Gastrocnemius medialis (tissue), 4 donors: Measurements from ENCODE around the gene ZNF778. TPM values are rescaled to one million over a fixed set of nuclear protein-coding genes. Genes with fewer than 3 reads are reported as not detected.

Experiments
- ATAC-seq, 2 donors: fragments of 150-250 bp; one replicate each; pipeline ENCODE4 v1.9.1; 2016
- DNase-seq, 2 donors: peaks; one replicate each; pipeline ENCODE4 v3.0.0-alpha.2; 2019
- H3K27ac ChIP-seq, 4 donors: fragments of 200-600 bp; sonication (generic); 1 replicate in 1 of 4; 2 replicates in 3 of 4; pipeline ENCODE4 v1.5.1; 2016 to 2018; ENCODE audit warnings: mild to moderate bottlenecking in 2 of 4, moderate library complexity in 1 of 4
- H3K27me3 ChIP-seq, 3 donors: fragments of 200-600 bp; sonication (generic) in 2 of 3; 1 replicate in 1 of 3; 2 replicates in 2 of 3; pipeline versions ENCODE4 v1.5.1 to v1.6.0; 2016 to 2019; ENCODE audit warnings: mild to moderate bottlenecking in 1 of 3, moderate library complexity in 1 of 3
- H3K36me3 ChIP-seq, 2 donors: fragments of 200-600 bp; sonication (generic) in 1 of 2; one replicate each; pipeline ENCODE4 v1.5.1; 2017 to 2018
- H3K4me1 ChIP-seq, 2 donors: fragments of 200-600 bp; sonication (generic) in 1 of 2; one replicate each; pipeline ENCODE4 v1.5.1; 2016 to 2017; ENCODE audit warnings: mild to moderate bottlenecking in 2 of 2
- H3K4me3 ChIP-seq, 4 donors: fragments of 200-600 bp; sonication (generic) in 3 of 4; 1 replicate in 1 of 4; 2 replicates in 3 of 4; pipeline ENCODE4 v1.5.1; 2016 to 2019; ENCODE audit warnings: mild to moderate bottlenecking in 2 of 4
- H3K9me3 ChIP-seq, 3 donors: fragments of 200-600 bp; sonication (generic) in 2 of 3; 1 replicate in 1 of 3; 2 replicates in 2 of 3; pipeline ENCODE4 v1.5.1; 2016 to 2019
- CTCF ChIP-seq, 5 experiments: fragments of 450-650 bp in 3 of 5; fragments of 200-600 bp in 2 of 5; sonication (generic) in 2 of 5; IDR thresholded peaks in 4 of 5; conservative IDR thresholded peaks in 1 of 5; 1 replicate in 4 of 5; 2 replicates in 1 of 5; pipeline ENCODE4 v1.5.1; 2016 to 2019; ENCODE audit warnings: antibody characterized with exemption in 5 of 5, mild to moderate bottlenecking in 3 of 5, moderate library complexity in 3 of 5
- POLR2A ChIP-seq, 2 donors: fragments of 450-650 bp; IDR thresholded peaks; one replicate each; pipeline ENCODE4 v1.6.1; 2017; ENCODE audit warnings: antibody characterized with exemption in 2 of 2, mild to moderate bottlenecking in 2 of 2, moderate library complexity in 2 of 2
- in situ Hi-C, 4 donors: fragments of 200-750 bp; cut with MboI; loops; one replicate each; pipeline versions ENCODE4 v1.15.0 to v1.8.0; 2017; ENCODE audit warnings: low sequenced_read_pairs in 4 of 4
- intact Hi-C: fragments of 100-400 bp; cut with DNase I; formaldehyde crosslinking; loops from one replicate; pipeline ENCODE4 v1.15.1; 2023; ENCODE audit warnings: low total_unique reads
- total RNA-seq, 4 donors: library from RNA; depleted of rRNA; stranded (reverse); fragments of >200 nt; gene quantifications; one replicate each; pipeline versions ENCODE4 v1.1.0 to v1.2.3, GENCODE V29; 2016

Gene ZNF778
- total RNA-seq, 4 donors from 2014 or later: 10.7 to 21.3 (median 17.9) TPM

DNA sequence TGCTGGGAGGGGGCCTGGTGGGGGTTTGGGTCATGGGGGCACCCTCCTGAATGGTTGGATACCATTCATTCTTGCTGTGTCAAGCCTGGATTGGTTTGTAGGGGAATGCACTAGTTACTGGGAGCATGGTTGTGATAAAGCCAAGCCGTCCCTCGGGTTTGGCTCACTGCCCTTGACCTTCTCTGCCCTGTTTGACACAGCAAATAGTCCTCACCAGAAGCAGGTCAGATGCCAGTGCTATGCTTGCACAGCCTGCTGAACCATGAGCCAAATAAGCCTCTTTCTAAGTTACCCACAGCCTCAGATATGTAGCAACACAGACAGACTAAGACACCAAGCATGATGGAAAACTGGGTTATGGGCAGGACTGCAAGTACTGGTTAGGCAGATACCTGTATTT is 14.6 kb downstream of the ZNF778 start:
- Histone ChIP-seq H3K4me1 (peaks cover 0 to 5% of the 10 kb centered on the region in 2 donors), H3K27me3 (no peaks in the 10 kb centered on the region), H3K9me3 (no peaks in the 10 kb centered on the region), H3K4me3 (no peak overlapping the region), H3K36me3 (peaks cover under 1 to 60% of the 10 kb centered on the region in 2 donors), H3K27ac (no peak overlapping the region)
- ATAC-seq (no peak), DNase-seq (no peak)
- in situ Hi-C loops (loop anchor here in 1 of 4 donors (25.0 kb wide), 1 partner anchor 280 kb away; the partner anchor contains the start of gene SPG7), intact Hi-C loops (no loop called here)
- no peak for TF ChIP-seq CTCF (IDR thresholded peaks at IDR 0.05 in 4 of 5, conservative IDR thresholded peaks at IDR 0.05 in 1 of 5)
- no peak for TF ChIP-seq POLR2A (IDR thresholded peaks at IDR 0.05)

DNA sequence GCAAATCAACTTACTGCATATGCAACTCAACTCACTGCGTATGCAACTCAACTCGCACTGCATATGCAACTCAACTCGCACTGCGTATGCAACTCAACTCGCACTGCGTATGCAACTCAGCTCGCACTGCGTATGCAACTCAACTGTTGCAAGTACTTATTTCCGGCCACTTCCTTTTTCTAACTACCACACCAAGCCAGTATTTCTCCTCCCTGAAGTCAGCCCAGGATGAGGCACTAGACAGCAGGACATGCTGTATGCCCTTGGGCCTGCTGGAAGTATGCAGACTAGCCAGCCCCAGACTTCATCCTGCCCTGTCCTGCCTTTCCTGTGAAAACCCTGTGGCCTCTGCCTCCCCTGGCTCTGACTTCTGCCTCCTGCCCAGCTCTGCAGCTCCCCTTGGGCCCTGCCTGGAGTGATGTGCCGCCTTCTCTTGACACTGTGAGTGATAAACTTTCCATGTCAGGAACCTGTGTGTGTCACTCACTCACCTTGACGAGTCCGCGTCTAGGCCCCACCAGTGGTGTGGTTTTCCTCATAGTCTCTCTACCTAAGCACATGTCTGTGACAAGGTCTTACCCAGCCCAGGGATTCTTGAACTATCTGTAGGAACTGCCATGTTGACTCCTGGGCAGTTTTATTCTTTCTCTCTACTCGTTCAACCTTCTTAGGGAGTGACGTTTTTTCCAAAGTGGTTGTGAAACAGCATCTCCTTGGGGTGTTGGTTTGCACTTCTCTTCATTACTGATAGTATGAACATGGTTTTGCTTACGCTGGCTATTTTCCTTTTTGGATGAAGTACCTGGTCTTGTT is 16.4 kb downstream of the ZNF778 start:
- H3K9me3 ChIP-seq: no peaks in the 10 kb centered on the region
- in situ Hi-C loops: loop anchor here in 1 of 4 donors (25.0 kb wide), 1 partner anchor 278 kb away; the partner anchor contains the start of gene SPG7

GRCh38 chr16:89237733-89238132 is 20.2 kb downstream of the ZNF778 start:
- ATAC-seq: no peak

More for the DNA sequence above, 16.4 kb downstream of the ZNF778 start:
- DNase-seq: no peak
- H3K27me3 ChIP-seq: no peaks in the 10 kb centered on the region
- H3K4me1 ChIP-seq: peaks cover 0 to 5% of the 10 kb centered on the region in 2 donors
- H3K4me3 ChIP-seq: no peak overlapping the region
- TF ChIP-seq CTCF (IDR thresholded peaks at IDR 0.05 in 4 of 5, conservative IDR thresholded peaks at IDR 0.05 in 1 of 5) (no peak), POLR2A (IDR thresholded peaks at IDR 0.05) (no peak)
- intact Hi-C loops: no loop called here
- no peak for ATAC-seq
- peaks cover 0 to 42% of the 10 kb centered on the region in 2 donors for H3K36me3 ChIP-seq
- no peak overlapping the region for H3K27ac ChIP-seq

More at GRCh38 chr16:89237733-89238132, 20.2 kb downstream of the ZNF778 start:
- H3K4me3 ChIP-seq: no peak overlapping the region
- no peak for TF ChIP-seq POLR2A (IDR thresholded peaks at IDR 0.05)
- TF ChIP-seq CTCF (IDR thresholded peaks at IDR 0.05 in 4 of 5, conservative IDR thresholded peaks at IDR 0.05 in 1 of 5): no peak
- in situ Hi-C loops: loop anchor here in 1 of 4 donors (25.0 kb wide), 1 partner anchor 275 kb away; the partner anchor contains the start of gene SPG7
- H3K36me3 ChIP-seq: peaks cover 0 to 13% of the 10 kb centered on the region in 2 donors
- intact Hi-C loops: no loop called here
- DNase-seq: no peak
- no peaks in the 10 kb centered on the region for H3K9me3 ChIP-seq
- H3K4me1 ChIP-seq: peaks cover 4 to 8% of the 10 kb centered on the region in 2 donors
- H3K27ac ChIP-seq: no peak overlapping the region
- H3K27me3 ChIP-seq: no peaks in the 10 kb centered on the region
